ENCODE measurements around the gene SHC2. TPM values are rescaled to one million over a fixed set of nuclear protein-coding genes. Genes with fewer than 3 reads are reported as not detected.

SHC2 gene
- total and polyA plus RNA-seq, 9 of the 15 experiments (the other 6 are each of a cell fraction or from before 2014, with no cell fraction given): 0.14 to 0.36 (median 0.17) TPM; not detected in 5

GRCh38 chr19:456547-457110, 4.2 kb downstream of the SHC2 start (continued):
- TF ChIP-seq PREB (CRISPR knock-in tag; IDR thresholded peaks at IDR 0.05) (no peak), PHTF2 (CRISPR knock-in tag; IDR thresholded peaks at IDR 0.05) (no peak), ZNF766 (CRISPR knock-in tag; conservative IDR thresholded peaks at IDR 0.05) (no peak), MED1 (CRISPR knock-in tag; IDR thresholded peaks at IDR 0.05; ENCODE audit: borderline replicate concordance) (no peak), ZNF41 (CRISPR knock-in tag; conservative IDR thresholded peaks at IDR 0.05) (no peak)

- FAIRE-seq (no peak), DNase-seq (ENCODE audit: extremely low read depth in 1 of 4, low spot score in 3 of 4) (no peak), ATAC-seq (no peak)
- H3K9me3 ChIP-seq (replicated peaks; ENCODE audit: control insufficient read depth, insufficient read depth, low read depth, low read length): no peaks in the 10 kb centered on the region; the same call in 1 of the 2 replicates
- ChIA-PET CTCF (ENCODE audit: low intra/inter-chr PET ratio) (interaction anchor here (0.6 kb wide), 1 partner anchor 114 kb away, joined by 3 read pairs; no protein-coding TSS in a partner anchor), POLR2A (no interaction called here)
- no peaks in the 10 kb centered on the region for H3K79me2 ChIP-seq (ENCODE audit: control insufficient read depth, insufficient read depth, low read length)
- peaks cover 6 to 48% of the 10 kb centered on the region in 2 experiments; a peak in 4 of 5 replicates for H3K27me3 ChIP-seq (ENCODE audit: control insufficient read depth in 2 of 2, insufficient read depth in 2 of 2, low read length in 2 of 2)
- no peaks in the 10 kb centered on the region for H3K36me3 ChIP-seq (ENCODE audit: control insufficient read depth, insufficient read depth, low read length)
- peaks cover 5 to 20% of the 10 kb centered on the region in 2 experiments; a peak in 4 of 5 replicates for H3K4me1 ChIP-seq (replicated peaks in 1 of 2; ENCODE audit: control insufficient read depth in 2 of 2, insufficient read depth in 2 of 2, low read length in 2 of 2)
- H3K9ac ChIP-seq (ENCODE audit: insufficient read depth in 1 of 2, low read depth in 2 of 2, low read length in 2 of 2): no peak overlapping the region
- WGBS (ENCODE audit: insufficient coverage, low coverage, missing lambda C conversion rate): 16% methylated on average over 29 of the region's 31 CpGs
- BruUV-seq (replicated peaks): no TSS peak
- no peak overlapping the region for H3K4me2 ChIP-seq (ENCODE audit: insufficient read depth, low read length)
- H3K4me3 ChIP-seq: no peak overlapping the region
- H3K27ac ChIP-seq (ENCODE audit: extremely low read depth, low read depth, low read length): no peak overlapping the region
- no peaks in the 10 kb centered on the region for H3K9me1 ChIP-seq (ENCODE audit: control insufficient read depth, insufficient read depth, low read length)
- in situ Hi-C loops (cut with MboI): no loop called here
- intact Hi-C loops (cut with micrococcal nuclease): no loop called here
- no peaks in the 10 kb centered on the region for H4K20me1 ChIP-seq (replicated peaks; ENCODE audit: control insufficient read depth, insufficient read depth, low read length)
- no peak overlapping the region for H2AFZ ChIP-seq (ENCODE audit: low read depth, low read length)
- no peak for TF ChIP-seq HES1 (IDR thresholded peaks at IDR 0.05; ENCODE audit: low read depth)
- TF ChIP-seq JUNB (CRISPR knock-in tag; conservative IDR thresholded peaks at IDR 0.05): no peak
- no peak for TF ChIP-seq DNMT1 (IDR thresholded peaks at IDR 0.05)
- TF ChIP-seq TSC22D4 (tag; IDR thresholded peaks at IDR 0.05): no peak
- TF ChIP-seq HNRNPUL1 (IDR thresholded peaks at IDR 0.05; ENCODE audit: low read length): no peak
- TF ChIP-seq HNRNPK (IDR thresholded peaks at IDR 0.05; ENCODE audit: low read depth, low read length, poor library complexity, severe bottlenecking): no peak
- TF ChIP-seq E4F1 (CRISPR knock-in tag; IDR thresholded peaks at IDR 0.05; ENCODE audit: borderline replicate concordance): no peak
- TF ChIP-seq RFX5 (IDR thresholded peaks at IDR 0.05; ENCODE audit: low read depth, low read length): no peak
- TF ChIP-seq ZKSCAN8 (CRISPR knock-in tag; IDR thresholded peaks at IDR 0.05): no peak
- TF ChIP-seq RNF2 (IDR thresholded peaks at IDR 0.05): no peak
- TF ChIP-seq FOXO4 (CRISPR knock-in tag; IDR thresholded peaks at IDR 0.05): no peak
Observed at GRCh38 chr19:455851-456546, 4.8 kb downstream of the SHC2 start.

All from K562 (cell line).